ENCODE measurements around the gene NLRC5.

DNA sequence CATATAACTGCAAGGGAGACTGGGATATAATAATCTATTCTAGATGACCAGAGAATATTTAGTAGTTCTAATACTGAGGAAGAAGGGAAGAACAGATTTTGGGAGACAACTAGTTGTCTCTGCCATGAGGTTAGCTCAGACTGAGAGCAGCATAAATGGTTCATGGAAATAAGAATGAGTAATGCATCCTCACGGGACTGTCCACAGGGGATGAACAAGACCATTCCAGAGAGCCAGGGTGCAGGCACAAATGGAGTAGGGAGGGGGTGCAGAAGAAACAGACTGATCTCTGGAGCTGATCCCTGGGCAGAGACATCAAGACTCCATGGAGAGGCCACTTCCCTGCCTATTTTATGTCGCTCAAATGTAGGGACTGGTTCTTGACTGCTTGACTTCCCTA is 30.4 kb downstream of the NLRC5 start:
- TF ChIP-seq, protein P1, sequence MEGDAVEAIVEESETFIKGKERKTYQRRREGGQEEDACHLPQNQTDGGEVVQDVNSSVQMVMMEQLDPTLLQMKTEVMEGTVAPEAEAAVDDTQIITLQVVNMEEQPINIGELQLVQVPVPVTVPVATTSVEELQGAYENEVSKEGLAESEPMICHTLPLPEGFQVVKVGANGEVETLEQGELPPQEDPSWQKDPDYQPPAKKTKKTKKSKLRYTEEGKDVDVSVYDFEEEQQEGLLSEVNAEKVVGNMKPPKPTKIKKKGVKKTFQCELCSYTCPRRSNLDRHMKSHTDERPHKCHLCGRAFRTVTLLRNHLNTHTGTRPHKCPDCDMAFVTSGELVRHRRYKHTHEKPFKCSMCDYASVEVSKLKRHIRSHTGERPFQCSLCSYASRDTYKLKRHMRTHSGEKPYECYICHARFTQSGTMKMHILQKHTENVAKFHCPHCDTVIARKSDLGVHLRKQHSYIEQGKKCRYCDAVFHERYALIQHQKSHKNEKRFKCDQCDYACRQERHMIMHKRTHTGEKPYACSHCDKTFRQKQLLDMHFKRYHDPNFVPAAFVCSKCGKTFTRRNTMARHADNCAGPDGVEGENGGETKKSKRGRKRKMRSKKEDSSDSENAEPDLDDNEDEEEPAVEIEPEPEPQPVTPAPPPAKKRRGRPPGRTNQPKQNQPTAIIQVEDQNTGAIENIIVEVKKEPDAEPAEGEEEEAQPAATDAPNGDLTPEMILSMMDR (IDR thresholded peaks at IDR 0.05): no peak
- TF ChIP-seq POLR2AphosphoS5 (IDR thresholded peaks at IDR 0.05; ENCODE audit: insufficient read depth in 1 of 2, low read depth in 1 of 2): no peak

Data from vagina (tissue), 2 donors.